Activated B cell treated with CpG ODN at 0.5 μM for 24 hours (primary cell): ENCODE results near the gene SHC2. TPM values are rescaled to one million over a fixed set of nuclear protein-coding genes. Genes with fewer than 3 reads are reported as not detected.

Experiments
- ATAC-seq: fragments of 200-7000 bp; cut with Tn5 transposase; one replicate; pipeline ENCODE4 v1.10.0; 2021; ENCODE audit warnings: low read depth, mild to moderate bottlenecking, moderate library complexity
- CTCF ChIA-PET: fragments of 350-600 bp; sonication (Branson Sonifier 250); formaldehyde crosslinking; loops from one replicate; lab custom pipeline; 2021; ENCODE audit warnings: antibody characterized with exemption; lab: Charles Lee
- POLR2A ChIA-PET: fragments of 350-600 bp; sonication (Branson Sonifier 250); formaldehyde crosslinking; loops from one replicate; lab custom pipeline; 2021; ENCODE audit warnings: antibody characterized with exemption; lab: Charles Lee
- DNase-seq: peaks from one replicate; pipeline ENCODE4 v3.0.0; 2022
- H3K27ac Mint-ChIP-seq: one replicate; pipeline ENCODE4 v1.8.0; 2020; ENCODE audit warnings: mixed read lengths
- H3K27me3 Mint-ChIP-seq: one replicate; pipeline ENCODE4 v1.8.0; 2021; ENCODE audit warnings: mixed read lengths
- H3K36me3 Mint-ChIP-seq: one replicate; pipeline ENCODE4 v1.8.0; 2021; ENCODE audit warnings: low read depth, mixed read lengths
- H3K4me1 Mint-ChIP-seq: one replicate; pipeline ENCODE4 v1.8.0; 2021; ENCODE audit warnings: mixed read lengths
- H3K4me3 Mint-ChIP-seq: one replicate; pipeline ENCODE4 v1.8.0; 2020; ENCODE audit warnings: mild to moderate bottlenecking, mixed read lengths
- H3K9me3 Mint-ChIP-seq: one replicate; pipeline ENCODE4 v1.8.0; 2020; ENCODE audit warnings: mixed read lengths
- intact Hi-C: fragments of 100-400 bp; cut with micrococcal nuclease; formaldehyde crosslinking; loops from one replicate; pipeline ENCODE4 v1.15.1; 2024
- total RNA-seq: library from RNA; stranded (reverse); gene quantifications from 2 replicates; pipeline ENCODE4 v1.2.3, GENCODE V29; 2022
- TF ChIP-seq, protein P1 (sequence below): fragments of 200-600 bp; IDR thresholded peaks from one replicate; pipeline ENCODE4 v1.8.0; 2022; ENCODE audit warnings: antibody characterized with exemption, mild to moderate bottlenecking

Gene SHC2
- 0.24 TPM in 1 of 2 replicates, not detected in the other for total RNA-seq

- intact Hi-C loops, result no loop called here
- CTCF ChIA-PET, result no interaction called here
Observed at GRCh38 chr19:460877-461720, at the start of gene SHC2. Gene SHC2, minus strand, starts transcription at chr19:461033. Its CDS starts 37 bp downstream, at chr19:460996.

GRCh38 chr19:508204-509150 lies 47.6 kb upstream of the SHC2 start:
- ChIA-PET POLR2A (interaction anchor here (1.0 kb wide), 1 partner anchor 19 kb away, joined by 4 read pairs; no protein-coding TSS in a partner anchor), CTCF (no interaction called here)
- ATAC-seq, result no peak
- TF ChIP-seq, protein P1, sequence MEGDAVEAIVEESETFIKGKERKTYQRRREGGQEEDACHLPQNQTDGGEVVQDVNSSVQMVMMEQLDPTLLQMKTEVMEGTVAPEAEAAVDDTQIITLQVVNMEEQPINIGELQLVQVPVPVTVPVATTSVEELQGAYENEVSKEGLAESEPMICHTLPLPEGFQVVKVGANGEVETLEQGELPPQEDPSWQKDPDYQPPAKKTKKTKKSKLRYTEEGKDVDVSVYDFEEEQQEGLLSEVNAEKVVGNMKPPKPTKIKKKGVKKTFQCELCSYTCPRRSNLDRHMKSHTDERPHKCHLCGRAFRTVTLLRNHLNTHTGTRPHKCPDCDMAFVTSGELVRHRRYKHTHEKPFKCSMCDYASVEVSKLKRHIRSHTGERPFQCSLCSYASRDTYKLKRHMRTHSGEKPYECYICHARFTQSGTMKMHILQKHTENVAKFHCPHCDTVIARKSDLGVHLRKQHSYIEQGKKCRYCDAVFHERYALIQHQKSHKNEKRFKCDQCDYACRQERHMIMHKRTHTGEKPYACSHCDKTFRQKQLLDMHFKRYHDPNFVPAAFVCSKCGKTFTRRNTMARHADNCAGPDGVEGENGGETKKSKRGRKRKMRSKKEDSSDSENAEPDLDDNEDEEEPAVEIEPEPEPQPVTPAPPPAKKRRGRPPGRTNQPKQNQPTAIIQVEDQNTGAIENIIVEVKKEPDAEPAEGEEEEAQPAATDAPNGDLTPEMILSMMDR, result no peak
- Mint-ChIP-seq H3K4me3 (peak overlapping the region; percentile 95), H3K27ac (peak overlapping the region; percentile 100), H3K36me3 (peaks cover 6% of the 10 kb centered on the region), H3K27me3 (no peaks in the 10 kb centered on the region), H3K9me3 (no peaks in the 10 kb centered on the region), H3K4me1 (peaks cover 41% of the 10 kb centered on the region)
- DNase-seq, result no peak
- intact Hi-C loops, result loop anchor here (10.0 kb wide), 2 partner anchors 164 to 214 kb away; partner anchors contain the start of genes MIER2 and PLPP2

More at GRCh38 chr19:460877-461720, at the start of gene SHC2:
- H3K4me1 Mint-ChIP-seq, result peaks cover 5% of the 10 kb centered on the region
- peaks cover 16% of the 10 kb centered on the region for H3K27me3 Mint-ChIP-seq
- H3K4me3 Mint-ChIP-seq, result peak within 1 kb of the TSS; percentile 59
- peaks cover 2% of the 10 kb centered on the region for H3K9me3 Mint-ChIP-seq
- no peak within 1 kb of the TSS for H3K27ac Mint-ChIP-seq
- DNase-seq (no peak), ATAC-seq (no peak)
- POLR2A ChIA-PET, result interaction anchor here (0.6 kb wide), 2 partner anchors 27 to 88 kb away, joined by 3 to 4 read pairs; no protein-coding TSS in a partner anchor
- no peaks in the 10 kb centered on the region for H3K36me3 Mint-ChIP-seq
- TF ChIP-seq, protein P1, result no peak

- CTCF ChIA-PET, result interaction anchor here (0.5 to 1.8 kb wide), 5 partner anchors 19 to 212 kb away, joined by 3 to 16 read pairs (median 5); partner anchors contain the start of gene CDC34
- H3K27ac Mint-ChIP-seq, result peak within 1 kb of the TSS; percentile 100
- no peaks in the 10 kb centered on the region for H3K9me3 Mint-ChIP-seq
- ATAC-seq, result peak; percentile 62
- peak within 1 kb of the TSS; percentile 95 for H3K4me3 Mint-ChIP-seq
- TF ChIP-seq, protein P1, result no peak
- no peaks in the 10 kb centered on the region for H3K27me3 Mint-ChIP-seq
- intact Hi-C loops, result loop anchor here (1.0 to 10.0 kb wide), 5 partner anchors 18 to 213 kb away; partner anchors contain the start of genes BSG, CDC34, MIER2 and PLPP2
- POLR2A ChIA-PET, result interaction anchor here (0.8 to 1.7 kb wide), 7 partner anchors 9 to 744 kb away, joined by 3 to 47 read pairs (median 5); partner anchors contain the start of genes BSG and MADCAM1
- peaks cover 6% of the 10 kb centered on the region for H3K36me3 Mint-ChIP-seq
- peak; percentile 83 for DNase-seq
- H3K4me1 Mint-ChIP-seq, result peaks cover 47% of the 10 kb centered on the region
Observed at GRCh38 chr19:507286-508203, 46.7 kb upstream of the SHC2 start, which contains the start of gene TPGS1. Gene TPGS1, plus strand, starts transcription at chr19:507497. Its CDS starts 10 bp downstream, at chr19:507507.
